Activated CD4-positive, alpha-beta memory T cell treated with anti-CD3 and anti-CD28 coated beads, Interleukin-2, amount 10 ng/mL, durations not matched to agents 7 days and 5 days (primary cell): ENCODE results near the gene ARHGAP12. TPM values are rescaled to one million over a fixed set of nuclear protein-coding genes. Genes with fewer than 3 reads are reported as not detected.

Experiments
- CTCF ChIA-PET: fragments of 350-600 bp; sonication (Branson Sonifier 250); formaldehyde crosslinking; loops from one replicate; lab custom pipeline; 2021; ENCODE audit warnings: antibody characterized with exemption, inconsistent platforms; lab: Charles Lee
- POLR2A ChIA-PET: fragments of 350-600 bp; sonication (Branson Sonifier 250); formaldehyde crosslinking; loops from one replicate; lab custom pipeline; 2021; ENCODE audit warnings: antibody characterized with exemption; lab: Charles Lee
- DNase-seq: peaks from one replicate; pipeline ENCODE4 v3.0.0-alpha.2; 2020
- H3K27ac Mint-ChIP-seq: one replicate; pipeline ENCODE4 v1.8.0; 2021; ENCODE audit warnings: mild to moderate bottlenecking, mixed read lengths
- H3K27me3 Mint-ChIP-seq: one replicate; pipeline ENCODE4 v1.8.0; 2021; ENCODE audit warnings: mixed read lengths
- H3K36me3 Mint-ChIP-seq: one replicate; pipeline ENCODE4 v1.8.0; 2021; ENCODE audit warnings: low read depth, mixed read lengths
- H3K4me1 Mint-ChIP-seq: one replicate; pipeline ENCODE4 v1.8.0; 2021; ENCODE audit warnings: mixed read lengths
- H3K4me3 Mint-ChIP-seq: one replicate; pipeline ENCODE4 v1.8.0; 2021; ENCODE audit warnings: mild to moderate bottlenecking, mixed read lengths
- H3K9me3 Mint-ChIP-seq: one replicate; pipeline ENCODE4 v1.8.0; 2021; ENCODE audit warnings: mixed read lengths
- total RNA-seq, 2 experiments: library from RNA; stranded (reverse); gene quantifications; one replicate each; pipeline ENCODE4 v1.2.3, GENCODE V29; 2021

The ARHGAP12 gene
- total RNA-seq, 2 experiments from 2014 or later = 10.7 to 12.0 TPM

DNA sequence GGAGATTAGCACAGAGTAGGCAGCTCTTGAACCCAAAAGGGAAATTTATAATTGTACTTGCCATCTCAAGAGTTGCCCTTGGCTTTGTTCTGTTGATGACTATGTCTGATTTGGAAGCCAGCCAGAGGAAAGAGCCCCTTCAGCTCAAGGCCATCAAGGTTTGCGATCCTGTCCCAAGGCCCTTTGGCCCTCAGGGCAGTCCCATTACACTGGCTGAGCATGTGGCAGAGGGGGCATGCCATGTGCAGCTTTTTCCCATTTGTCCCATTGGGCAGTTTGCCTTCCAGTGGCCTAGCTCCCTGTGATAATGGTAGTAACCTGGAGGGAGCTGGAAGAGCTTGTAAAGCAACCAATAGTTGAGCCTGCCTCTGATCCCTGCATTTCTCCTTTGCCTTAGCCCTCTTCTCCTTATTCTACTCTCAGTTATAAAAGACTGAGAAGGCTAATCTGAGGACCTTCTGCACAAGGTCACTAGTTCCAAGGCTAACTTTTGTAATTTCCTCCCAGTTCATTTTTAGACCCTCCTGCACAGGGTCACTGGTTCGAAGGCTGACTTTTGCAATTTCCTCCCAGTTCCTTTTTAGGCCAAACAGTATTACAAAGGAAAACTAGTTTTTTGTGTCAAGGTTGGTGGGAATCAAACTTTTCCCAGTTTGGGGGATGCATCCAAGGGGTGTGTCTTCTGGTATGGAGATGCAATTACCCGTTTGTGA, 31.0 kb upstream of the ARHGAP12 start:
- Mint-ChIP-seq H3K36me3 (no peaks in the 10 kb centered on the region), H3K27me3 (peaks cover 3% of the 10 kb centered on the region), H3K27ac (no peak overlapping the region), H3K9me3 (peaks cover 1% of the 10 kb centered on the region), H3K4me1 (peaks cover 9% of the 10 kb centered on the region), H3K4me3 (no peak overlapping the region)
- ChIA-PET CTCF (no interaction called here), POLR2A (interaction anchor here (1.6 kb wide), 1 partner anchor 29 kb away, joined by 4 read pairs; no protein-coding TSS in a partner anchor)
- DNase-seq = no peak

DNA sequence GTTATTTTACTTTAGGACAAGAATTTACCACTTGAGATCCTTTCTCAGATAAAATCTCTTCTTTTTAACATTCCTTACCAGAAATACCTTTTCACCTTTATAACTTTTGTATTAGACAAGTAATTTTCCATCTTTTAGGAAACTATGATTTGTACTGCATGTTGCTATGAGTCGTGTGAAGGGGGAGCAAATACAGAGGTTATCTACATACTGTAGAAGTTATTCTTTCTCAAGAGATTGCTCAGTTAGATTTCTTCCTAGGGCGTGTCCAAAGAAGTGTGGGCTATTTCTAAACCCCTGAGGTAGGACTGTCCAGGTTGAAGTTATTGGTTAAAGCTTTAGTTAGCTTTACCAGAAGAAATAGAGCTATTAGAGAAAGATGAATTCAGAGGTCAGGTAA, 30.2 kb upstream of the ARHGAP12 start:
- Mint-ChIP-seq H3K36me3 (no peaks in the 10 kb centered on the region), H3K27me3 (peaks cover 3% of the 10 kb centered on the region), H3K4me3 (no peak overlapping the region), H3K9me3 (peaks cover 9% of the 10 kb centered on the region), H3K4me1 (peaks cover 9% of the 10 kb centered on the region), H3K27ac (no peak overlapping the region)
- ChIA-PET CTCF (interaction anchor here (0.6 kb wide), 1 partner anchor 82 kb away, joined by 3 read pairs; no protein-coding TSS in a partner anchor), POLR2A (interaction anchor here (1.6 kb wide), 1 partner anchor 29 kb away, joined by 4 read pairs; no protein-coding TSS in a partner anchor)
- DNase-seq = no peak

DNA sequence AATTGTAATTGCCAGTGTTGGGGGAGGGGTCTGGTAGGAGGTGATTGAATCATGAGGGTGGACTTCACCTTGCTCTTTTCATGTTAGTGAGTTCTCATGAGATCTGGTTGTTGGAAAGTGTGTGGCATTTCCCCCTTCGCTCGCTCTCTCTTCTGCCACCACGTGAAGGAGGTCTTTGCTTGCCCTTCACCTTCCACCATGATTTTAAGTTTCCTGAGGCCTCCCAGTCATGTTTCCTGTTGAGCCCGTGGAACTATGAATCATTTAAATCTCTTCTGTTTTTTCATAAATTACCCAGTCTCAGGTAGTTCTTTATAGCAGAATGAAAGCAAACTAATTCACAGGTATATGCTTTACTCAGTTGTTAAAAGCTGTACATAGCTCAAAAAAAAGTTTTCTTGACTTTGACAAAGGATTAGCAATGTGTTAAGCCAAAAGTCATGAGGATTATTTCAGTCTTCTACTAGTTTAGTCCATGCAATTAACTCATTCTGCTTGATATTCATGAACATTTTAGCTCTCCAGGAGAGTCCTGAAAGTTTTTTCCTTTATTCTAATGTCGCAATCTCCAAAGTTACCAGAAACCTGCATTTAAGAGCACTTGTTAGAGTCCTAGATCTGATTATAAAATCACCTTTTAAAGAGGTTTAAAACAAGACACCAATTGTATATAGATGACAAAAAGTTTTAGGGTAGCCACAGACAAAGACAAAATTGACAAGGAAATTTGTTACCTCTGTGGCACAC, 27.7 kb upstream of the ARHGAP12 start:
- no peak overlapping the region for H3K4me3 Mint-ChIP-seq
- POLR2A ChIA-PET = no interaction called here
- peaks cover 3% of the 10 kb centered on the region for H3K27me3 Mint-ChIP-seq
- peaks cover under 1% of the 10 kb centered on the region for H3K4me1 Mint-ChIP-seq
- no peaks in the 10 kb centered on the region for H3K36me3 Mint-ChIP-seq
- no peak for DNase-seq
- CTCF ChIA-PET = no interaction called here
- peaks cover 11% of the 10 kb centered on the region for H3K9me3 Mint-ChIP-seq
- H3K27ac Mint-ChIP-seq = no peak overlapping the region

DNA sequence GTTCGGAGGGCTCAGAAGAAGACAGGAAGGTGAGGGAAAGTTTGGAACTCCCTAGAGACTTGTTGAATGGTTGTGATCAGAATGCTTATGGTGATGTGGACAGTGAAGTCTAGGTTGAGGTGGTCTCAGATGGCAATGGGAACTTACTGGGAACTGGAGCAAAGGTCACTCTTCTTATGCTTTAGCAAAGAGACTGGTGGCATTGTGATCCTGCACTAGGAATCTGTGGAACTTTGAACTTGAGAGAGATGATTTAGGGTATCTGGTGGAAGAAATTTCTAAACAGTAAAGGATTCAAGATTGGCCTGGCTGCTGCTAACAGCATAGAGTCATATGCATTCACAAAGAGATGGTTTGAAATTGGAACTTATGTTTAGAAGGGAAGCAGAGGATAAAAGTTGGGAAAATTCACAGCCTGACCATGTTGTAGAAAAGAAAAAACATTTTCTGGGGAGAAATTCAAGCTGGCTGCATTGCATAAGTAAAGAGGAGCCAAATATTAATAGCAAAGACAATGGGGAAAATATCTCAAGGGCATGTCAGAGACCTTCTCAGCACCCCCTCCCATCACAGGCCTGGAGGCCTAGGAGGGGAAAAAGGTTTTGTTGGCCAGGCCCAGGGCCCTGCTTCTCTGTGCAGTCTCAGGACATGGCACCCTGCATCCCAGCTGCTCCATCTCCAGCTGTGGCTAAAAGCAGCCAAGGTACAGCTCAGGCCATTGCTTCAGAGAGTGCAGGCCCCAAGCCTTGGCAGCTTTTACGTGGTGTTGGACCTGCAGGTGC, 26.0 kb upstream of the ARHGAP12 start:
- CTCF ChIA-PET = no interaction called here
- POLR2A ChIA-PET = no interaction called here
- no peak overlapping the region for H3K27ac Mint-ChIP-seq

DNA sequence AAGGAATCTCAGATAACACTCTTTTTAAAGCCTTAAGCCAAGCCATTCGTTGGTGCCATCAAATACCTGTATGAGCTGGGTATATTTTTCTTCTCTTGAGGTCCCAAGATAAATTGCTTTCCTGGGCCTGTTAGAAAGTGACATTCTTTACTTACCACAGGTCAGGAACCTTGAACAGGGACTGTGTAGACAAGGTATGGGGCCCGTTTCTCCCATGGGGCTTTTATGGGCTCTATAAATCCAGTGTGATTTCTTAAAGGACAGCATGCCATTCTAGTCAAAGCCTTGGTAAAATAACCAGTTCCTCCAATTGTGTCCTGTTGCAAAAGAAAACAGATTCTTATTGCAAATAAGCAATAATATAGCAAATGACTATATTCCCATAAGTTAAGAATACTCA, 24.8 kb upstream of the ARHGAP12 start:
- DNase-seq = no peak
- H3K36me3 Mint-ChIP-seq = no peaks in the 10 kb centered on the region
- no peak overlapping the region for H3K27ac Mint-ChIP-seq
- POLR2A ChIA-PET = interaction anchor here (1.6 kb wide), 1 partner anchor 23 kb away, joined by 3 read pairs; no protein-coding TSS in a partner anchor
- H3K27me3 Mint-ChIP-seq = no peaks in the 10 kb centered on the region
- peaks cover 11% of the 10 kb centered on the region for H3K9me3 Mint-ChIP-seq
- H3K4me3 Mint-ChIP-seq = no peak overlapping the region
- CTCF ChIA-PET = no interaction called here
- no peaks in the 10 kb centered on the region for H3K4me1 Mint-ChIP-seq

More for the DNA sequence above, 26.0 kb upstream of the ARHGAP12 start:
- no peak for DNase-seq
- Mint-ChIP-seq H3K9me3 (peaks cover 11% of the 10 kb centered on the region), H3K27me3 (peaks cover 3% of the 10 kb centered on the region), H3K4me3 (no peak overlapping the region), H3K4me1 (no peaks in the 10 kb centered on the region), H3K36me3 (no peaks in the 10 kb centered on the region)

DNA sequence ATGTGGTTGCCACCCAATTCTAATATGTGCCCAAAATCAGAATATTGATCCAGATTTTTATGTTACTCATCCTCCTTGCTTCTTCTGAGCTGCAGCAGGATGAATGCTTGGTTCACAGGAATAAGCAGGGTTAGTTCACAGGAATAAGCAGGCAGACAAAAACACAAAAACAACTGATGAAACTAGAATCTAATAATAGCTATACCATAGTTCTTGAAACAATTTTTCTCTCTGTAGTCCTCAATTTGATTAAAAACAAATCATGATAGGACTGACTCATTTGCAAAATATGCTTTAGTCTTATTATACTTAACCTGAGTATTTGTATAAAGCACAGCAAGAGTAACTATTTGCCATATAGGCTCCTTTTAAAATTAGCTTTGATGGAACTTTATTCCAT, 24.4 kb upstream of the ARHGAP12 start:
- peaks cover 11% of the 10 kb centered on the region for H3K9me3 Mint-ChIP-seq
- DNase-seq = no peak
- H3K36me3 Mint-ChIP-seq = no peaks in the 10 kb centered on the region
- H3K4me3 Mint-ChIP-seq = no peak overlapping the region
- H3K27ac Mint-ChIP-seq = no peak overlapping the region
- ChIA-PET CTCF (no interaction called here), POLR2A (interaction anchor here (1.6 kb wide), 1 partner anchor 23 kb away, joined by 3 read pairs; no protein-coding TSS in a partner anchor)
- H3K27me3 Mint-ChIP-seq = no peaks in the 10 kb centered on the region
- H3K4me1 Mint-ChIP-seq = no peaks in the 10 kb centered on the region

DNA sequence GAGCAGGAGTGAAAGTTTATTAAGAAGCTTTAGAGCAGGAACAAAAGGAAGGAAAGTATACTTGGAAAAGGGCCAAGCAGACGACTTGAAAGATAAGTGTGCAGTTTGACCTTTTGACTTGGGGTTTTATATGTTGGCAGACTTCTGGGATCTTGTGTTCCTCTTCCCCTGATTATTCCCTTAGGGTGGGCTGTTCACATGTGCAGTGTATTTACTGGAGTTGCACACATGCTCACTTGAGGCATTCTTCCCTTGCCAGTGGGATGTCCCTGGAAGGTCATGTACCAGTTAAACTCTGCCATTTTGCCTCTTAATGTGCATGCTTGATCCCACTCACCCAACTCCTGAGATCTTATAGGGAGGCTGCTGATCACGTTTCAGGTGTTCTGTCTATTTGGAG, 23.4 kb upstream of the ARHGAP12 start:
- POLR2A ChIA-PET = interaction anchor here (1.6 kb wide), 1 partner anchor 22 kb away, joined by 3 read pairs; no protein-coding TSS in a partner anchor
- H3K27ac Mint-ChIP-seq = no peak overlapping the region
- no peaks in the 10 kb centered on the region for H3K27me3 Mint-ChIP-seq
- H3K36me3 Mint-ChIP-seq = no peaks in the 10 kb centered on the region
- DNase-seq = no peak
- H3K4me3 Mint-ChIP-seq = no peak overlapping the region
- CTCF ChIA-PET = no interaction called here
- H3K9me3 Mint-ChIP-seq = peaks cover 11% of the 10 kb centered on the region
- no peaks in the 10 kb centered on the region for H3K4me1 Mint-ChIP-seq

DNA sequence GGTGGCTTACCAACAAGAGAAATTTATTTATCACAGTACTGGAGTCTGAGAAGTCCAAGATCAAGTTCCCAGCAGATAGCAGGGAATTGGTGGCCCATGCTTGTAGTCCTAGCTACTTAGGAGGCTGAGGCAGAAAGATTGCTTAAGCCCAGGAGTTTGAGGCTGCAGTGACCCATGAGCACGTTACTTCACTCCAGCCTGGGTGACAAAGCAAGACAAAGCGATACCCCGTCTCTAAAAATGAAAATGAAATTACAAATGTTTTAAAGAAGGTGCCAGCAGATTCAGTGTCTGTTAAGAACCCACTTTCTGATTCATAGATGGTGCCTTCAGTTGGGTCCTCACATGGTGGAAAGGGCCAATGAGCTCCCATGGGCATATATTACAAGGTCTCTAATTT, 20.6 kb upstream of the ARHGAP12 start:
- no peaks in the 10 kb centered on the region for H3K27me3 Mint-ChIP-seq
- H3K4me3 Mint-ChIP-seq = no peak overlapping the region
- H3K36me3 Mint-ChIP-seq = no peaks in the 10 kb centered on the region
- H3K27ac Mint-ChIP-seq = no peak overlapping the region
- ChIA-PET CTCF (no interaction called here), POLR2A (interaction anchor here (0.5 kb wide), 1 partner anchor 1231 kb away, joined by 3 read pairs; no protein-coding TSS in a partner anchor)
- DNase-seq = no peak
- no peaks in the 10 kb centered on the region for H3K4me1 Mint-ChIP-seq
- peaks cover 6% of the 10 kb centered on the region for H3K9me3 Mint-ChIP-seq

DNA sequence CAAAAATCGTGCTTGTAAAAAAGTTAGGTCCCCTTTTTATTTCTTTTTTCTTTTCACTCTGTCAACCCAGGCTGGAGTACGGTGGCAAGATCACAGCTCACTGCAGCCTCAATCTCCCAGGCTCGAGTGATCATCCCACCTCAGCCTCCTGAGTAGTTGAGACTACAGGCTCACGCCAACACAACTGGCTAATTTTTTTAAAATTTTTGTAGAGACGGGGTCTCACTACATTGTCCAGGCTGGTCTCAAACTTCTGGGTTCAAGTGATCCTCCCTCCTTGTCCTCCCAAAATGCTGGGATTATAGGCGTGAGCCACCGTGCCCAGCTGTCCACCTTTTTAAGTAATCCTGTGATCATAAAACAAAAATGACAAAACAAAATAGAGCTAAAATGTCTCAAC, 19.4 kb upstream of the ARHGAP12 start:
- CTCF ChIA-PET = interaction anchor here (1.1 to 1.3 kb wide), 2 partner anchors 85 to 86 kb away, joined by 3 to 4 read pairs; no protein-coding TSS in a partner anchor
- no peak for DNase-seq
- Mint-ChIP-seq H3K9me3 (no peaks in the 10 kb centered on the region), H3K36me3 (no peaks in the 10 kb centered on the region), H3K4me3 (no peak overlapping the region), H3K4me1 (no peaks in the 10 kb centered on the region), H3K27ac (no peak overlapping the region), H3K27me3 (no peaks in the 10 kb centered on the region)
- POLR2A ChIA-PET = no interaction called here

DNA sequence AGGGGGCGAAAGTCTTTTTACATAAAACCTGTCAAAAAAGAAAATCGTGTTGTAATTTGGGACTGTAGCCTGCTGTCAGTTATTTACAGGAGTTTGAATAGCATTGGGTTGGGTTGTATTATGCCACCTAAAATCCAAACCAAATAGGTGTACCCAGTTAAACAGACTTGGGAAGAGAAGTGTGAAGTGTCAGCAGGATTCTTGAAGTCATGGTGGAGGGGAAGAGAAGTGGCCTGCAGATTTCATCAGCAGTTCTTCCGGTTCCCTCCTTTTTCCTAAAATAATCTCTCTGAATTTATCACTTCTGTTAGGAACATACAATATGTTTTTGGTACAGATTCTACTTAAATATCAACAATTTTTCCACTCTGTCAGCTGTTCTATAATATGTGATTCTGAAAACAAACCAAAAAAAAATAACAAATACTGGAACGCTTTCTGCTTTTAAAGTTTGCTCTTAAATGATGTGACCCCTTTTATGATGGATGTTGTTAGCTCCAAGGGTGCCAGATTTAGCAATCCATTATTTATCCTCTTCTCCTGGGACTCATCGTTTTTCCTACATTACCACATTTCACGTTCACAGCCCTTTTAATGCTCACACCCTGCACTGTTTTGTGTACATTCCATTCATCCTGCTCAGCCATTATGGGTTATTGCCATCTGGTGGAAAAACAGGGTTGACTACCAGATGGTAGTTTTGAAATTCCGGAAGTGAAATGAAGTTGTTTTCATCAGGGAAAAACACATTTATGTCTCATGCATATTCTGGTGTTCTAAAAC, 18.7 kb upstream of the ARHGAP12 start:
- Mint-ChIP-seq H3K27me3 (no peaks in the 10 kb centered on the region), H3K9me3 (no peaks in the 10 kb centered on the region), H3K36me3 (no peaks in the 10 kb centered on the region), H3K27ac (no peak overlapping the region), H3K4me3 (no peak overlapping the region), H3K4me1 (no peaks in the 10 kb centered on the region)
- ChIA-PET CTCF (interaction anchor here (0.6 to 1.3 kb wide), 3 partner anchors 47 to 85 kb away, joined by 3 to 4 read pairs (median 3); no protein-coding TSS in a partner anchor), POLR2A (no interaction called here)
- DNase-seq = no peak

DNA sequence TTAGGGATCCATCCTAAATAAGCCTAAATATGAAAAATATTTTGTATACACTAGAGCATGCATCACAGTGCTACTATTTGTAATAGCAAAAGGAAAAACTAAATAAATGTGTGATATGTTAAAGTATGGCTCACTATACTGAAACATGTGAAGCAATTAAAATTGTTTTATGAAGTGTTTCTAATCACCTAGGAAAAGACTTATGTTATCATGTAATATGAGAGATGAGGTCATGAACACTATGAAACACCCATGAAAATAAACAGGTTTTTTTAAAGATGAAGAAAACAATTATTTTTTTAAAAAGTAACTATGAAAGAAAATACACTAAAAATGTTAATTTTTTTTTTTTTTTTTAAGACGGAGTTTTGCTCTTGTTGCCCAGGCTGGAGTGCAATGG, 16.8 kb upstream of the ARHGAP12 start:
- POLR2A ChIA-PET = no interaction called here
- Mint-ChIP-seq H3K4me3 (no peak overlapping the region), H3K9me3 (no peaks in the 10 kb centered on the region), H3K4me1 (peaks cover 8% of the 10 kb centered on the region), H3K27me3 (no peaks in the 10 kb centered on the region), H3K36me3 (no peaks in the 10 kb centered on the region), H3K27ac (no peak overlapping the region)
- no peak for DNase-seq
- CTCF ChIA-PET = interaction anchor here (0.9 kb wide), 1 partner anchor 11 kb away, joined by 6 read pairs; no protein-coding TSS in a partner anchor

DNA sequence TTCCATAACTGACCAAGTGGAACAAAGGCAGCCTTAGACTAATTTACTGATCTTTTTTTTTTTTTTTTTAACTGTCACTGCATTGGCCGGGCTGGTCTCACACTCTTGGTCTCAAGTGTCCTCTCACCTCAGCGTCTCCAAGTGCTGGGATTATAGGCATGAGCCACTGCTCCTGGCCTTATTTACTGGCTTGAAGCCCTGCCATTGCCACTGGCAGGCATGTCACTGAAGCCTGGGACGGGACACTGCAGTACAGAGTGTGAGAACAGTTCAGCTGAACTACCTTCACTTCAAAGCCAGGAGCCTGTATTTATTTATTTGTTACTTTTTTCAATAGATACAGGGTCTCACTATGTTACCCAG, 15.4 kb upstream of the ARHGAP12 start:
- Mint-ChIP-seq H3K36me3 (no peaks in the 10 kb centered on the region), H3K27me3 (peaks cover 3% of the 10 kb centered on the region), H3K9me3 (no peaks in the 10 kb centered on the region), H3K4me3 (no peak overlapping the region), H3K4me1 (peaks cover 12% of the 10 kb centered on the region), H3K27ac (no peak overlapping the region)
- CTCF ChIA-PET = no interaction called here
- DNase-seq = no peak
- POLR2A ChIA-PET = no interaction called here
